ENCODE data around the gene IRF5.

Gene IRF5

DNA sequence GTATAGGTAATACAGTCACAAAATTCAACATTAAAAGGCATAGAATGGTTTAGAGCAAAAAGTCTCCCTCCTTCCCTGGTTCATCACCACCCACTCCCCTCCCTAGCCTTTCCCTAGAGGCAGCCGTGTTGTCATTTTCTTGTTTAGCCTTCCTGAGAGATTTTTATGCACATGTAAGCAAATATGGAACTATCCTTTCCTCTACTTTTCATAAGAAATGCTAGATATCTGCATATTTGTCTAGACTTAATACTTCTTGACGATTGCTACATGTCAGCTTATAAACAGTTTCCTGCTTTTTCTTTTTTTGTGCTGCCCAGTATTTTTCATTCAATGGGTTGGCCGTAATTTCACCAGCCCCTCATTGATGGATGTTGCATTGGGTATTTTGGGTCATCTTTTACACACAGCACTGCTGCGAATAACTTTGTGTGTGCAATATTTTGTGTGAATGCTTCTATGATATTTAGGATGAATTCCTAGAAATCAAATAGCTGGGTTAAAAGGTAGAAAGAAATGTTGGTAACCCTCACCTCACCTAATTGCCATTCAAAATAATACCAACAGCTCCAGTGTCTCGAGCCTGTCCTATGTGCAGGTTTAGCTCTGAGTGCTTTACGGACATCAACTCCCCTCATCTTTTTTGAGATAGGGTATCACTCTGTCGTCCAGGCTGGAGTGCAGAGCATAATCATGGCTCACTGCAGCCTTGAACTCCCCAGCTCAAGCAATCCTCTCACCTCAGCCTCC lies 6.9 kb downstream of the IRF5 start:
- no peak overlapping the region for H3K27ac ChIP-seq (ENCODE audit: extremely low read depth, low read depth, low read length)
- no peaks in the 10 kb centered on the region for H3K9me3 ChIP-seq (ENCODE audit: control insufficient read depth, insufficient read depth, low read depth, low read length)

DNA sequence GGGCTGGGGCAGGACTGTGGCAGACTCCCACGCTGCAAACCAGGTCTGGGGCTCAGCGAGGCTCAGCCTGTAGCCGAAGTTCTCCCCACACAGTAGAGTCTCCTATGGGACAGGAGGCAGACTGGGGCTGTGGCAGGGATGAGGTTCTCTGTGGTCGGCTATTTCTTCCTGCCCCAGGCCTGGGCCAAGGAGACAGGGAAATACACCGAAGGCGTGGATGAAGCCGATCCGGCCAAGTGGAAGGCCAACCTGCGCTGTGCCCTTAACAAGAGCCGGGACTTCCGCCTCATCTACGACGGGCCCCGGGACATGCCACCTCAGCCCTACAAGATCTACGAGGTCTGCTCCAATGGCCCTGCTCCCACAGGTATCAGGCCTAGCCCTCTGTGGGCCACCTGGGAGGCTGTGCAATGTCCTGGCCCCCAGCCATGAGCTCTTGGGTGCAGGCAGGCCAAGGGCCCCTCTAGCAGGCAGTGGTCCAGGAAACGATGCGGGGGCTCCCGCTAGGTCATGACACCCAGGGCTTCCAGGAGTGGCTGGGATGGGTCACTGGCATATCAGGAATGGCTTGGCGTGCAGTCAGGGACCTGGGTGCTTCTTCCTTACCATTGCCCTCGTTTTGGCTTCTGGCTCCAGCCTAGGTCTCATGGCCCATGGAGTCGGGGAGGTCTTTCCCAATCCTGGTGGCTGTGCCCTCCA lies 8.1 kb downstream of the IRF5 start:
- Histone ChIP-seq H3K4me1 (ENCODE audit: control insufficient read depth, insufficient read depth, low read length) (no peaks in the 10 kb centered on the region), H3K36me3 (ENCODE audit: control insufficient read depth in 2 of 2, insufficient read depth in 1 of 2, low read length in 2 of 2) (no peaks in the 10 kb centered on the region; a peak in 1 of 3 replicates), H3K27ac (ENCODE audit: extremely low read depth, low read depth, low read length) (no peak overlapping the region), H3K9me3 (ENCODE audit: control insufficient read depth, insufficient read depth, low read depth, low read length) (no peaks in the 10 kb centered on the region), H3K4me3 (ENCODE audit: low read depth, low read length) (no peak overlapping the region)
- POLR2A ChIA-PET = no interaction called here
- TF ChIP-seq ZNF548 (tag by site-specific recombination; IDR thresholded peaks at IDR 0.05) (no peak), ZBTB17 (tag by site-specific recombination; IDR thresholded peaks at IDR 0.05) (peak; percentile 87), ZNF335 (tag by site-specific recombination; conservative IDR thresholded peaks at IDR 0.05) (no peak), ZNF202 (tag by site-specific recombination; IDR thresholded peaks at IDR 0.05; ENCODE audit: borderline replicate concordance) (no peak)
- CTCF ChIA-PET = no interaction called here

More for the DNA sequence above, 6.9 kb downstream of the IRF5 start:
- Histone ChIP-seq H3K4me3 (ENCODE audit: low read depth, low read length) (no peak overlapping the region), H3K36me3 (ENCODE audit: control insufficient read depth in 2 of 2, insufficient read depth in 1 of 2, low read length in 2 of 2) (no peaks in the 10 kb centered on the region; a peak in 1 of 3 replicates), H3K4me1 (ENCODE audit: control insufficient read depth, insufficient read depth, low read length) (no peaks in the 10 kb centered on the region)
- ChIA-PET CTCF (no interaction called here), POLR2A (no interaction called here)
- no peak for TF ChIP-seq ZNF324 (tag by site-specific recombination; IDR thresholded peaks at IDR 0.05)
- TF ChIP-seq ZFP37 (tag by site-specific recombination; IDR thresholded peaks at IDR 0.05) = peak; percentile 100

DNA sequence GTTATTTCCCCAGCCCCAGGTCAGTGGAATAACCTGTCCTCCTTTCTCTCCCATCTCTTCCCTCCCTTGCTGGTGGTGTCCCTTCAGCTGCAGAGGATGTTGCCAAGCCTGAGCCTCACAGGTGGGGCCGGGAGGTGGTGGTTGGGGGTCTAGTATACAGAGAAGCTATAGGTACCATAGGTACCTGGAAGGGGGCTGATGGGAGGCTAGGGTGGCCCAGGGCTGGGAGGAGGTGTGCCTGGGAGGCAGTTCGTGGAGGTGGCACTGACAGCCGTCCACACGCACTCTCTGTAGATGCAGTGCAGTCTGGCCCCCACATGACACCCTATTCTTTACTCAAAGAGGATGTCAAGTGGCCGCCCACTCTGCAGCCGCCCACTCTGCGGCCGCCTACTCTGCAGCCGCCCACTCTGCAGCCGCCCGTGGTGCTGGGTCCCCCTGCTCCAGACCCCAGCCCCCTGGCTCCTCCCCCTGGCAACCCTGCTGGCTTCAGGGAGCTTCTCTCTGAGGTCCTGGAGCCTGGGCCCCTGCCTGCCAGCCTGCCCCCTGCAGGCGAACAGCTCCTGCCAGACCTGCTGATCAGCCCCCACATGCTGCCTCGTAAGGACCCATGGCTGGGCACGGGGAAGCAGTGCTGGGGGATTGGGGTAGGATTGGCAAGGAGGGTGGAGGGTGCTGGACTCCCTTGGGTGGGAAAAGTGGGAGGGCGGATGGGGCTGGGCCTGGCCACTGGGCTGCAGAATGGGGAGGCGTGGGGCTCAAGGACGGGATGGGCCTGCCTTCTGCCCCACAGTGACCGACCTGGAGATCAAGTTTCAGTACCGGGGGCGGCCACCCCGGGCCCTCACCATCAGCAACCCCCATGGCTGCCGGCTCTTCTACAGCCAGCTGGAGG lies 9.5 kb downstream of the IRF5 start:
- H3K27ac ChIP-seq (ENCODE audit: extremely low read depth, low read depth, low read length) = no peak overlapping the region
- CTCF ChIA-PET = interaction anchor here (0.6 to 1.1 kb wide), 2 partner anchors 144 to 225 kb away, joined by 3 read pairs; no protein-coding TSS in a partner anchor
- H3K36me3 ChIP-seq (ENCODE audit: control insufficient read depth in 2 of 2, insufficient read depth in 1 of 2, low read length in 2 of 2) = peaks cover 0 to 4% of the 10 kb centered on the region in 2 experiments; a peak in 2 of 3 replicates
- POLR2A ChIA-PET = no interaction called here
- no peak overlapping the region for H3K4me3 ChIP-seq (ENCODE audit: low read depth, low read length)
- H3K4me1 ChIP-seq (ENCODE audit: control insufficient read depth, insufficient read depth, low read length) = no peaks in the 10 kb centered on the region
- no peaks in the 10 kb centered on the region for H3K9me3 ChIP-seq (ENCODE audit: control insufficient read depth, insufficient read depth, low read depth, low read length)
- TF ChIP-seq ZFHX2 (tag by site-specific recombination; conservative IDR thresholded peaks at IDR 0.05) (peak; percentile 90), ZNF223 (tag by site-specific recombination; IDR thresholded peaks at IDR 0.05) (no peak), ZNF658 (tag by site-specific recombination; IDR thresholded peaks at IDR 0.05) (no peak), KLF7 (tag by site-specific recombination; IDR thresholded peaks at IDR 0.05; ENCODE audit: borderline replicate concordance) (no peak), BCL11A (tag by site-specific recombination; IDR thresholded peaks at IDR 0.05; ENCODE audit: low read depth) (no peak), ZNF274 (IDR thresholded peaks at IDR 0.05; ENCODE audit: low read length) (no peak), ZNF274 (tag by site-specific recombination; IDR thresholded peaks at IDR 0.05; ENCODE audit: borderline replicate concordance) (no peak), ZIC2 (tag by site-specific recombination; IDR thresholded peaks at IDR 0.05) (peak; percentile 43), ZNF140 (tag by site-specific recombination; IDR thresholded peaks at IDR 0.05) (no peak)
- TF ChIP-seq, protein P1, sequence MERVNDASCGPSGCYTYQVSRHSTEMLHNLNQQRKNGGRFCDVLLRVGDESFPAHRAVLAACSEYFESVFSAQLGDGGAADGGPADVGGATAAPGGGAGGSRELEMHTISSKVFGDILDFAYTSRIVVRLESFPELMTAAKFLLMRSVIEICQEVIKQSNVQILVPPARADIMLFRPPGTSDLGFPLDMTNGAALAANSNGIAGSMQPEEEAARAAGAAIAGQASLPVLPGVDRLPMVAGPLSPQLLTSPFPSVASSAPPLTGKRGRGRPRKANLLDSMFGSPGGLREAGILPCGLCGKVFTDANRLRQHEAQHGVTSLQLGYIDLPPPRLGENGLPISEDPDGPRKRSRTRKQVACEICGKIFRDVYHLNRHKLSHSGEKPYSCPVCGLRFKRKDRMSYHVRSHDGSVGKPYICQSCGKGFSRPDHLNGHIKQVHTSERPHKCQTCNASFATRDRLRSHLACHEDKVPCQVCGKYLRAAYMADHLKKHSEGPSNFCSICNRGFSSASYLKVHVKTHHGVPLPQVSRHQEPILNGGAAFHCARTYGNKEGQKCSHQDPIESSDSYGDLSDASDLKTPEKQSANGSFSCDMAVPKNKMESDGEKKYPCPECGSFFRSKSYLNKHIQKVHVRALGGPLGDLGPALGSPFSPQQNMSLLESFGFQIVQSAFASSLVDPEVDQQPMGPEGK (tag by site-specific recombination; IDR thresholded peaks at IDR 0.05) = 0 out of 2 replicates have a peak, but pooled peaks have one; percentile 15
- TF ChIP-seq, protein P2, sequence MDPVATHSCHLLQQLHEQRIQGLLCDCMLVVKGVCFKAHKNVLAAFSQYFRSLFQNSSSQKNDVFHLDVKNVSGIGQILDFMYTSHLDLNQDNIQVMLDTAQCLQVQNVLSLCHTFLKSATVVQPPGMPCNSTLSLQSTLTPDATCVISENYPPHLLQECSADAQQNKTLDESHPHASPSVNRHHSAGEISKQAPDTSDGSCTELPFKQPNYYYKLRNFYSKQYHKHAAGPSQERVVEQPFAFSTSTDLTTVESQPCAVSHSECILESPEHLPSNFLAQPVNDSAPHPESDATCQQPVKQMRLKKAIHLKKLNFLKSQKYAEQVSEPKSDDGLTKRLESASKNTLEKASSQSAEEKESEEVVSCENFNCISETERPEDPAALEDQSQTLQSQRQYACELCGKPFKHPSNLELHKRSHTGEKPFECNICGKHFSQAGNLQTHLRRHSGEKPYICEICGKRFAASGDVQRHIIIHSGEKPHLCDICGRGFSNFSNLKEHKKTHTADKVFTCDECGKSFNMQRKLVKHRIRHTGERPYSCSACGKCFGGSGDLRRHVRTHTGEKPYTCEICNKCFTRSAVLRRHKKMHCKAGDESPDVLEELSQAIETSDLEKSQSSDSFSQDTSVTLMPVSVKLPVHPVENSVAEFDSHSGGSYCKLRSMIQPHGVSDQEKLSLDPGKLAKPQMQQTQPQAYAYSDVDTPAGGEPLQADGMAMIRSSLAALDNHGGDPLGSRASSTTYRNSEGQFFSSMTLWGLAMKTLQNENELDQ (tag by site-specific recombination; IDR thresholded peaks at IDR 0.05; ENCODE audit: low read depth) = no peak
- TF ChIP-seq, protein P3, sequence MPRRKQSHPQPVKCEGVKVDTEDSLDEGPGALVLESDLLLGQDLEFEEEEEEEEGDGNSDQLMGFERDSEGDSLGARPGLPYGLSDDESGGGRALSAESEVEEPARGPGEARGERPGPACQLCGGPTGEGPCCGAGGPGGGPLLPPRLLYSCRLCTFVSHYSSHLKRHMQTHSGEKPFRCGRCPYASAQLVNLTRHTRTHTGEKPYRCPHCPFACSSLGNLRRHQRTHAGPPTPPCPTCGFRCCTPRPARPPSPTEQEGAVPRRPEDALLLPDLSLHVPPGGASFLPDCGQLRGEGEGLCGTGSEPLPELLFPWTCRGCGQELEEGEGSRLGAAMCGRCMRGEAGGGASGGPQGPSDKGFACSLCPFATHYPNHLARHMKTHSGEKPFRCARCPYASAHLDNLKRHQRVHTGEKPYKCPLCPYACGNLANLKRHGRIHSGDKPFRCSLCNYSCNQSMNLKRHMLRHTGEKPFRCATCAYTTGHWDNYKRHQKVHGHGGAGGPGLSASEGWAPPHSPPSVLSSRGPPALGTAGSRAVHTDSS (tag by site-specific recombination; IDR thresholded peaks at IDR 0.05) = no peak
- TF ChIP-seq, protein P4, sequence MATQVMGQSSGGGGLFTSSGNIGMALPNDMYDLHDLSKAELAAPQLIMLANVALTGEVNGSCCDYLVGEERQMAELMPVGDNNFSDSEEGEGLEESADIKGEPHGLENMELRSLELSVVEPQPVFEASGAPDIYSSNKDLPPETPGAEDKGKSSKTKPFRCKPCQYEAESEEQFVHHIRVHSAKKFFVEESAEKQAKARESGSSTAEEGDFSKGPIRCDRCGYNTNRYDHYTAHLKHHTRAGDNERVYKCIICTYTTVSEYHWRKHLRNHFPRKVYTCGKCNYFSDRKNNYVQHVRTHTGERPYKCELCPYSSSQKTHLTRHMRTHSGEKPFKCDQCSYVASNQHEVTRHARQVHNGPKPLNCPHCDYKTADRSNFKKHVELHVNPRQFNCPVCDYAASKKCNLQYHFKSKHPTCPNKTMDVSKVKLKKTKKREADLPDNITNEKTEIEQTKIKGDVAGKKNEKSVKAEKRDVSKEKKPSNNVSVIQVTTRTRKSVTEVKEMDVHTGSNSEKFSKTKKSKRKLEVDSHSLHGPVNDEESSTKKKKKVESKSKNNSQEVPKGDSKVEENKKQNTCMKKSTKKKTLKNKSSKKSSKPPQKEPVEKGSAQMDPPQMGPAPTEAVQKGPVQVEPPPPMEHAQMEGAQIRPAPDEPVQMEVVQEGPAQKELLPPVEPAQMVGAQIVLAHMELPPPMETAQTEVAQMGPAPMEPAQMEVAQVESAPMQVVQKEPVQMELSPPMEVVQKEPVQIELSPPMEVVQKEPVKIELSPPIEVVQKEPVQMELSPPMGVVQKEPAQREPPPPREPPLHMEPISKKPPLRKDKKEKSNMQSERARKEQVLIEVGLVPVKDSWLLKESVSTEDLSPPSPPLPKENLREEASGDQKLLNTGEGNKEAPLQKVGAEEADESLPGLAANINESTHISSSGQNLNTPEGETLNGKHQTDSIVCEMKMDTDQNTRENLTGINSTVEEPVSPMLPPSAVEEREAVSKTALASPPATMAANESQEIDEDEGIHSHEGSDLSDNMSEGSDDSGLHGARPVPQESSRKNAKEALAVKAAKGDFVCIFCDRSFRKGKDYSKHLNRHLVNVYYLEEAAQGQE (tag by site-specific recombination; IDR thresholded peaks at IDR 0.05) = no peak

Data from HEK293 (cell line).